ENCODE results near the gene FMO5. TPM values are rescaled to one million over a fixed set of nuclear protein-coding genes. Genes with fewer than 3 reads are reported as not detected.

FMO5 gene
- total and polyA plus RNA-seq, 2 of the 13 experiments (the other 11 are each of a cell fraction or from before 2014, with no cell fraction given) = 48.2 to 149 TPM

DNA sequence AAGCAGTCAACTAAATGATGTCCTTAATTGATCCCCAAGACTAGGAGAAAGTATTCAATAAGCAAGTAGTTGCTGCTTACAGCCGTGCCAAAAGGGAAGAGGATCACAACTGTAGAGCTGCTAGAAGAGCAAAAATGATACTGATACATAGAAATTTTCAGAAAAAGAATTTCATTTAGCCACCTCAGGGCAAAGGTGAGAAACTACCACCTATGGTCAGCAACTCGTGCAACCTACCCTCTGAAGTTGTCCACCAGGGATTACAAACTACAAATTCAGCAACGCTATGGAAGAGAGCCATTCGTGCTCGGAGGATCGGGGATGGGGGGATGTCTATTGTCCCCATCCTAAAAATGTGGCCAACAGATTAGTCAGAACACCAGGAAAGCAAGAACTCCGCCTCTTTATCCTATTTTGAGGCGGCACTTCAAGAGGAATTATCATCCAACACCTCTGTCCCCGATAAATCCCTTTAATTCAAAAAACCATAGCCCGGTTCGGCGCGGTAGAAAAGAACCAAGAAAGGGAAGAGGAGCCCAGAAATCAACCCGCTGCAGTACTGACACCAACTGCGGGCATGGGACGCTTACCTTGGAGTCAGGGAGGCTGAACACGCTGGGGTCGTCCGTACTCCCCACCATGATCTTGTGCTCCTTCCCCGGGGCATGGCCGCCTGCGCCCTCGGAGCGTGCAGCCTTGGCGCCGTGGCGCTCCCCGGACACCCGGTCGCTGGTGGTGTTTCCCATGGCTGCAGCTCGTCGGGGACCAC is 53.6 kb downstream of the FMO5 start (continued):
- TF ChIP-seq ZNF644 (CRISPR knock-in tag; IDR thresholded peaks at IDR 0.05; ENCODE audit: low read depth) (0 out of 2 replicates have a peak, but pooled peaks have one; percentile 5), HDAC6 (IDR thresholded peaks at IDR 0.05; ENCODE audit: low read depth, low read length) (no peak), THAP11 (CRISPR knock-in tag; IDR thresholded peaks at IDR 0.05) (no peak), ZNF883 (CRISPR knock-in tag; IDR thresholded peaks at IDR 0.05; ENCODE audit: not compliant biosample characterization) (peak; percentile 72), ZNF263 (CRISPR knock-in tag; IDR thresholded peaks at IDR 0.05) (peak; percentile 96), FIP1L1 (IDR thresholded peaks at IDR 0.05; ENCODE audit: borderline replicate concordance, insufficient read depth, low read depth, low read length) (0 out of 2 replicates have a peak, but pooled peaks have one; percentile 4), NONO (IDR thresholded peaks at IDR 0.05) (no peak), NONO (CRISPR knock-in tag; conservative IDR thresholded peaks at IDR 0.05) (no peak), HOXA9 (CRISPR knock-in tag; IDR thresholded peaks at IDR 0.05; ENCODE audit: borderline replicate concordance) (no peak), TMF1 (CRISPR knock-in tag; IDR thresholded peaks at IDR 0.05; ENCODE audit: low read depth) (no peak), ZNF598 (CRISPR knock-in tag; IDR thresholded peaks at IDR 0.05; ENCODE audit: borderline replicate concordance) (no peak), MTF1 (CRISPR knock-in tag; IDR thresholded peaks at IDR 0.05) (no peak), CREB1 (IDR thresholded peaks at IDR 0.05) (no peak), CREB1 (CRISPR knock-in tag; IDR thresholded peaks at IDR 0.05) (no peak), ZFX (CRISPR knock-in tag; IDR thresholded peaks at IDR 0.05; ENCODE audit: low read depth) (no peak), SAFB2 (CRISPR knock-in tag; IDR thresholded peaks at IDR 0.05; ENCODE audit: borderline replicate concordance, low read depth) (0 out of 2 replicates have a peak, but pooled peaks have one; percentile 4), FLYWCH1 (CRISPR knock-in tag; IDR thresholded peaks at IDR 0.05) (no peak), MAF1 (CRISPR knock-in tag; IDR thresholded peaks at IDR 0.05; ENCODE audit: borderline replicate concordance) (0 out of 2 replicates have a peak, but pooled peaks have one; percentile 43), ZFP36L2 (CRISPR knock-in tag; IDR thresholded peaks at IDR 0.05) (no peak)
- TF ChIP-seq, protein P1, sequence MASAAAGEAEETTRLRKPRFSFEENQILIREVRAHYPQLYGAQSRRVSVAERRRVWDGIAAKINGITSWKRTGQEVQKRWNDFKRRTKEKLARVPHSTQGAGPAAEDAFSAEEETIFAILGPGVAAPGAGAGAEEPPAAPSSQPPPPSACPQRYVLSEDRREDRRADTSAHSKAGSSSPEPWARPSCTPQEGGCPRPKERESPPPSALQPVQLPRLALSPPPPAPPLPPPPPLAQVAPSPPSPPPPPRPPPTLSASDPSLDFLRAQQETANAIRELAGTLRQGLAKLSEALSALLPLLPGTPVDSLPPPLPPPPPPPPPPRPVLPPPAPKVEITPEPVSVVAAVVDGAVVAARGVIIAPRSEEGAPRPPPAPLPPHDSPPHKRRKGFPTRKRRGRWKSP (CRISPR knock-in tag; IDR thresholded peaks at IDR 0.05) = no peak
- TF ChIP-seq, protein P2, sequence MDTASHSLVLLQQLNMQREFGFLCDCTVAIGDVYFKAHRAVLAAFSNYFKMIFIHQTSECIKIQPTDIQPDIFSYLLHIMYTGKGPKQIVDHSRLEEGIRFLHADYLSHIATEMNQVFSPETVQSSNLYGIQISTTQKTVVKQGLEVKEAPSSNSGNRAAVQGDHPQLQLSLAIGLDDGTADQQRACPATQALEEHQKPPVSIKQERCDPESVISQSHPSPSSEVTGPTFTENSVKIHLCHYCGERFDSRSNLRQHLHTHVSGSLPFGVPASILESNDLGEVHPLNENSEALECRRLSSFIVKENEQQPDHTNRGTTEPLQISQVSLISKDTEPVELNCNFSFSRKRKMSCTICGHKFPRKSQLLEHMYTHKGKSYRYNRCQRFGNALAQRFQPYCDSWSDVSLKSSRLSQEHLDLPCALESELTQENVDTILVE (CRISPR knock-in tag; IDR thresholded peaks at IDR 0.05) = no peak
- TF ChIP-seq, protein P3, sequence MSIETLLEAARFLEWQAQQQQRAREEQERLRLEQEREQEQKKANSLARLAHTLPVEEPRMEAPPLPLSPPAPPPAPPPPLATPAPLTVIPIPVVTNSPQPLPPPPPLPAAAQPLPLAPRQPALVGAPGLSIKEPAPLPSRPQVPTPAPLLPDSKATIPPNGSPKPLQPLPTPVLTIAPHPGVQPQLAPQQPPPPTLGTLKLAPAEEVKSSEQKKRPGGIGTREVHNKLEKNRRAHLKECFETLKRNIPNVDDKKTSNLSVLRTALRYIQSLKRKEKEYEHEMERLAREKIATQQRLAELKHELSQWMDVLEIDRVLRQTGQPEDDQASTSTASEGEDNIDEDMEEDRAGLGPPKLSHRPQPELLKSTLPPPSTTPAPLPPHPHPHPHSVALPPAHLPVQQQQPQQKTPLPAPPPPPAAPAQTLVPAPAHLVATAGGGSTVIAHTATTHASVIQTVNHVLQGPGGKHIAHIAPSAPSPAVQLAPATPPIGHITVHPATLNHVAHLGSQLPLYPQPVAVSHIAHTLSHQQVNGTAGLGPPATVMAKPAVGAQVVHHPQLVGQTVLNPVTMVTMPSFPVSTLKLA (IDR thresholded peaks at IDR 0.05) = no peak
- TF ChIP-seq, protein P4, sequence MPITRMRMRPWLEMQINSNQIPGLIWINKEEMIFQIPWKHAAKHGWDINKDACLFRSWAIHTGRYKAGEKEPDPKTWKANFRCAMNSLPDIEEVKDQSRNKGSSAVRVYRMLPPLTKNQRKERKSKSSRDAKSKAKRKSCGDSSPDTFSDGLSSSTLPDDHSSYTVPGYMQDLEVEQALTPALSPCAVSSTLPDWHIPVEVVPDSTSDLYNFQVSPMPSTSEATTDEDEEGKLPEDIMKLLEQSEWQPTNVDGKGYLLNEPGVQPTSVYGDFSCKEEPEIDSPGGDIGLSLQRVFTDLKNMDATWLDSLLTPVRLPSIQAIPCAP (CRISPR knock-in tag; IDR thresholded peaks at IDR 0.05; ENCODE audit: low read depth) = no peak
- TF ChIP-seq, protein P5, sequence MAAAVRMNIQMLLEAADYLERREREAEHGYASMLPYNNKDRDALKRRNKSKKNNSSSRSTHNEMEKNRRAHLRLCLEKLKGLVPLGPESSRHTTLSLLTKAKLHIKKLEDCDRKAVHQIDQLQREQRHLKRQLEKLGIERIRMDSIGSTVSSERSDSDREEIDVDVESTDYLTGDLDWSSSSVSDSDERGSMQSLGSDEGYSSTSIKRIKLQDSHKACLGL (CRISPR knock-in tag; IDR thresholded peaks at IDR 0.05) = peak; percentile 67; the same call in 1 of the 2 replicates
- TF ChIP-seq, protein P6, sequence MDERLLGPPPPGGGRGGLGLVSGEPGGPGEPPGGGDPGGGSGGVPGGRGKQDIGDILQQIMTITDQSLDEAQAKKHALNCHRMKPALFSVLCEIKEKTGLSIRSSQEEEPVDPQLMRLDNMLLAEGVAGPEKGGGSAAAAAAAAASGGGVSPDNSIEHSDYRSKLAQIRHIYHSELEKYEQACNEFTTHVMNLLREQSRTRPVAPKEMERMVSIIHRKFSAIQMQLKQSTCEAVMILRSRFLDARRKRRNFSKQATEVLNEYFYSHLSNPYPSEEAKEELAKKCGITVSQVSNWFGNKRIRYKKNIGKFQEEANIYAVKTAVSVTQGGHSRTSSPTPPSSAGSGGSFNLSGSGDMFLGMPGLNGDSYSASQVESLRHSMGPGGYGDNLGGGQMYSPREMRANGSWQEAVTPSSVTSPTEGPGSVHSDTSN (CRISPR knock-in tag; IDR thresholded peaks at IDR 0.05) = no peak

Measured in HepG2 (cell line).